ENCODE measurements around the gene TRIM63.

GRCh38 chr1:26016953-26017545 is 50.4 kb downstream of the TRIM63 start:
- TF ChIP-seq POLR2A (IDR thresholded peaks at IDR 0.05): no peak
- no peak for TF ChIP-seq CTCF (IDR thresholded peaks at IDR 0.05)

All from prostate gland (tissue), 2 donors.